Trophoblast cell (in vitro differentiated cells and primary cell): Measurements from ENCODE around the gene PIK3R3.

Experiments
- DNase-seq, 2 donors: peaks; one replicate each; pipeline ENCODE4 v3.0.0-alpha.2; 2016
- H2AFZ ChIP-seq: 2 replicates; pipeline ENCODE4 v1.6.1; 2013; ENCODE audit warnings: low read length, moderate library complexity, mild to moderate bottlenecking; ENCODE audit not compliant: insufficient read depth, poor library complexity
- H2AK5ac ChIP-seq: 2 replicates; pipeline ENCODE4 v1.6.1; 2013; ENCODE audit warnings: mild to moderate bottlenecking, low read length
- H2BK120ac ChIP-seq: 2 replicates; pipeline ENCODE4 v1.6.1; 2013; ENCODE audit warnings: low read length, mild to moderate bottlenecking, moderate library complexity; ENCODE audit not compliant: insufficient read depth, poor library complexity
- H2BK12ac ChIP-seq: 2 replicates; pipeline ENCODE4 v1.6.1; 2013; ENCODE audit warnings: mild to moderate bottlenecking, low read length, moderate library complexity
- H2BK5ac ChIP-seq: 2 replicates; pipeline ENCODE4 v1.6.1; 2013; ENCODE audit warnings: low read length, low read depth, moderate library complexity, mild to moderate bottlenecking; ENCODE audit not compliant: poor library complexity
- H3K14ac ChIP-seq: 2 replicates; pipeline ENCODE4 v1.6.1; 2013; ENCODE audit warnings: mild to moderate bottlenecking, low read length
- H3K18ac ChIP-seq: 2 replicates; pipeline ENCODE4 v1.6.1; 2013; ENCODE audit warnings: mild to moderate bottlenecking, low read length
- H3K23ac ChIP-seq: 2 replicates; pipeline ENCODE4 v1.6.1; 2013; ENCODE audit warnings: low read length
- H3K27ac ChIP-seq: 2 replicates; pipeline ENCODE4 v1.5.1; 2013; ENCODE audit warnings: low read depth, mild to moderate bottlenecking, inconsistent platforms, low read length, moderate library complexity
- H3K27me3 ChIP-seq: 2 replicates; pipeline ENCODE4 v1.6.1; 2013; ENCODE audit warnings: inconsistent platforms, mild to moderate bottlenecking, low read length, moderate library complexity; ENCODE audit not compliant: insufficient read depth
- H3K36me3 ChIP-seq, 2 experiments: 1 replicate in 1 of 2; 2 replicates in 1 of 2; pipeline ENCODE4 v1.6.1; 2013; ENCODE audit warnings: low read length in 2 of 2, mild to moderate bottlenecking in 2 of 2, moderate library complexity in 1 of 2; ENCODE audit not compliant: insufficient read depth in 2 of 2, control insufficient read depth in 1 of 2
- H3K4ac ChIP-seq: 2 replicates; pipeline ENCODE4 v1.6.1; 2013; ENCODE audit warnings: low read depth, mild to moderate bottlenecking, low read length, moderate library complexity
- H3K4me1 ChIP-seq, 2 experiments: 1 replicate in 1 of 2; 2 replicates in 1 of 2; pipeline ENCODE4 v1.6.1; 2013; ENCODE audit warnings: low read length in 2 of 2, mild to moderate bottlenecking in 2 of 2, moderate library complexity in 1 of 2; ENCODE audit not compliant: insufficient read depth in 2 of 2, control insufficient read depth in 1 of 2
- H3K4me2 ChIP-seq: 2 replicates; pipeline ENCODE4 v1.6.1; 2013; ENCODE audit warnings: inconsistent platforms, mild to moderate bottlenecking, low read length, moderate library complexity
- H3K4me3 ChIP-seq: 2 replicates; pipeline ENCODE4 v1.5.1; 2013; ENCODE audit warnings: mild to moderate bottlenecking, low read depth, low read length, inconsistent platforms
- H3K79me1 ChIP-seq: one replicate; pipeline ENCODE4 v1.6.1; 2013; ENCODE audit warnings: low read length
- H3K79me2 ChIP-seq: 2 replicates; pipeline ENCODE4 v1.6.1; 2013; ENCODE audit warnings: low read length, mild to moderate bottlenecking; ENCODE audit not compliant: control insufficient read depth, insufficient read depth, poor library complexity
- H3K9ac ChIP-seq: 2 replicates; pipeline ENCODE4 v1.6.1; 2013; ENCODE audit warnings: mild to moderate bottlenecking, low read length
- H3K9me3 ChIP-seq: 2 replicates; pipeline ENCODE4 v1.6.1; 2013; ENCODE audit warnings: low read depth, mild to moderate bottlenecking, control low read depth, inconsistent platforms, low read length; ENCODE audit not compliant: insufficient read depth
- H4K12ac ChIP-seq: 2 replicates; pipeline ENCODE4 v1.6.1; 2013; ENCODE audit warnings: low read depth, mild to moderate bottlenecking, low read length, moderate library complexity
- H4K8ac ChIP-seq: 2 replicates; pipeline ENCODE4 v1.6.1; 2013; ENCODE audit warnings: low read depth, mild to moderate bottlenecking, low read length, moderate library complexity
- H4K91ac ChIP-seq: one replicate; pipeline ENCODE4 v1.6.1; 2013; ENCODE audit warnings: low read depth, mild to moderate bottlenecking, low read length, moderate library complexity
- WGBS: extraction: QIAGEN DNeasy Blood & Tissue Kit; methylation state at CpG from one replicate; pipeline ENCODE4 v1.1.7; 2013; ENCODE audit warnings: missing lambda C conversion rate; ENCODE audit not compliant: insufficient read length, insufficient coverage; ENCODE audit errors: extremely low coverage; 5-methylcytosine and 5-hydroxymethylcytosine counted together

Gene PIK3R3

GRCh38 chr1:46153228-46153627 is 20.8 kb upstream of the PIK3R3 start:
- Histone ChIP-seq H3K4ac (no peak overlapping the region), H2AK5ac (no peak overlapping the region), H3K4me2 (no peak overlapping the region), H3K14ac (no peak overlapping the region), H3K9me3 (no peaks in the 10 kb centered on the region), H3K79me2 (no peaks in the 10 kb centered on the region), H4K91ac (no peak overlapping the region), H3K79me1 (no peaks in the 10 kb centered on the region), H2BK12ac (no peak overlapping the region), H3K27ac (no peak overlapping the region), H3K18ac (no peak overlapping the region), H3K27me3 (no peaks in the 10 kb centered on the region), H2BK5ac (no peak overlapping the region), H3K9ac (peak overlapping the region; percentile 9), H3K4me3 (no peak overlapping the region), H2BK120ac (no peak overlapping the region), H4K8ac (no peak overlapping the region), H3K23ac (no peak overlapping the region), H4K12ac (no peak overlapping the region), H2AFZ (no peak overlapping the region), H3K4me1 (no peaks in the 10 kb centered on the region), H3K36me3 (no peaks in the 10 kb centered on the region)
- no CpG with 5 or more reads among the region's 1 CpG for WGBS
- no peak for DNase-seq

DNA sequence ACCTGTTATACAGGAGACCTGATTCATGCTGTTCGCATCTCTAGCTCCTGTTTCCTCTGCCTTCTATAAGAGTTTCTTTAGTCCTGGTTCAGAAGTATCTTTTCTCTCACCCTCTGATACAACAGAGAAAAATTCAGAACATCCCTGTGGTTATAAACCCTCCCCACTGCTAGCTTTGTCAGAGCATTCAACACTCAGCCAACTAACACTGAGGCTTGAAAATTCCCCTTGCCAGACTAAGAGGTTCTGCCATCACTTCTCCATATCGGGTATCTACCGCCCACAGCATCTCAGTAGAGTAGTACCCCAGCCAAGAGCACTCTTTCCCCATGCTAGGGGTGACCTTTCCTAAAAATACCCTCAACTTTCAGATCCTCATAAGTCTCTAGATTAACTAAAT is 19.6 kb upstream of the PIK3R3 start:
- Histone ChIP-seq H3K9ac (no peak overlapping the region), H3K79me2 (no peaks in the 10 kb centered on the region), H2AFZ (no peak overlapping the region), H3K14ac (no peak overlapping the region), H3K27me3 (no peaks in the 10 kb centered on the region), H4K12ac (no peak overlapping the region), H3K4me2 (no peak overlapping the region), H3K4me1 (no peaks in the 10 kb centered on the region), H3K36me3 (no peaks in the 10 kb centered on the region), H3K18ac (no peak overlapping the region), H2BK12ac (no peak overlapping the region), H4K91ac (no peak overlapping the region), H3K23ac (no peak overlapping the region), H3K79me1 (no peaks in the 10 kb centered on the region), H4K8ac (no peak overlapping the region), H2AK5ac (no peak overlapping the region), H3K4ac (no peak overlapping the region), H3K9me3 (no peaks in the 10 kb centered on the region), H2BK5ac (no peak overlapping the region), H3K4me3 (no peak overlapping the region), H3K27ac (no peak overlapping the region), H2BK120ac (no peak overlapping the region)
- peak; percentile 13 to 62 for DNase-seq
- WGBS: no CpG with 5 or more reads among the region's 3 CpGs

DNA sequence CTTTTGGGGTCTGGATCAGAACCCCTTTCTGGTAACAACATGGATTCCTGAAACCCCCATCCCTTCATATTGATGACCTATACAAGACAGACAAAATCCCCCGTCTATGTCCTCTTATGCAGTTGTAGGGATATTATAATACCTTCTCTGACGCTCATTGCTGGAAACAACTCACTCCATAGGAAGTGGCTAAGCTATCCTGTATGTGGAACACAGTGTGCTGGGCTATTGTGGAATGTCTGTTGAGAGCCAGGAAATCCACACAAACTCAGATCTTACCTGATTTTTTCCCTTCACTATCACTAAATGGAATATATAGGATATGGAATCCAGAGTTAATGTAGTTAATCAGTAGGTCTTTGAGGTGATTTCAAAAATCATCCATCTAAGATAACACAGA is 17.7 kb upstream of the PIK3R3 start:
- H4K91ac ChIP-seq: no peak overlapping the region
- DNase-seq: no peak
- no peak overlapping the region for H3K27ac ChIP-seq
- no peak overlapping the region for H2AK5ac ChIP-seq
- no peaks in the 10 kb centered on the region for H3K9me3 ChIP-seq
- H3K23ac ChIP-seq: no peak overlapping the region
- H3K4me3 ChIP-seq: no peak overlapping the region
- no peak overlapping the region for H3K4ac ChIP-seq
- H3K36me3 ChIP-seq: no peaks in the 10 kb centered on the region
- no peaks in the 10 kb centered on the region for H3K4me1 ChIP-seq
- H2AFZ ChIP-seq: no peak overlapping the region
- WGBS: no CpG with 5 or more reads among the region's 2 CpGs
- no peaks in the 10 kb centered on the region for H3K27me3 ChIP-seq
- H4K8ac ChIP-seq: no peak overlapping the region
- no peak overlapping the region for H2BK5ac ChIP-seq
- H3K18ac ChIP-seq: no peak overlapping the region
- H3K79me1 ChIP-seq: no peaks in the 10 kb centered on the region
- no peak overlapping the region for H3K4me2 ChIP-seq
- H3K79me2 ChIP-seq: no peaks in the 10 kb centered on the region
- H2BK12ac ChIP-seq: no peak overlapping the region
- H3K9ac ChIP-seq: no peak overlapping the region
- no peak overlapping the region for H3K14ac ChIP-seq
- H2BK120ac ChIP-seq: no peak overlapping the region
- H4K12ac ChIP-seq: no peak overlapping the region

DNA sequence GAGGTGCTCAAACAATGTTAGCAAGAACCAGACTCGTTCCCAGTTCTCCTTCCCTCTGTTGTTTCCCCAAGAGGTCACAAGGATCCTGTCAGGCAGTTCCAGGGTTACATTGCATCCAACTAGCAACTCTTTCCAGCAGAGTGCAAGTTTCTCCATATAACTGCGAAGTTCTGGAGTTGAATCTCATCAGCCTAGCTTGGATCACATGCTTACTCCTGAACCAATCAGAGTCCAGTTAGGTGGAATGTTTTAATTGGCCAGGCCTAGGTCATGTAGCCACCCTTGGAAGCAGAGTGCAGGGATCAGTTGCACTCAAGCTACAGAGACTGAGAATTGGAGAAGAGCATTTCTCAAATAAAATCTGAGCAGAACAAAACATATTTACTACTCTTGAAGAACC is 15.9 kb upstream of the PIK3R3 start:
- Histone ChIP-seq H3K27me3 (no peaks in the 10 kb centered on the region), H2AK5ac (no peak overlapping the region), H3K9me3 (no peaks in the 10 kb centered on the region), H4K91ac (no peak overlapping the region), H3K4me2 (no peak overlapping the region), H2AFZ (no peak overlapping the region), H3K4me1 (no peaks in the 10 kb centered on the region), H3K79me2 (no peaks in the 10 kb centered on the region), H2BK120ac (no peak overlapping the region), H3K79me1 (no peaks in the 10 kb centered on the region), H3K27ac (no peak overlapping the region), H3K36me3 (no peaks in the 10 kb centered on the region), H3K14ac (no peak overlapping the region), H3K23ac (no peak overlapping the region), H2BK12ac (no peak overlapping the region), H3K9ac (no peak overlapping the region), H4K12ac (no peak overlapping the region), H3K4me3 (no peak overlapping the region), H3K4ac (no peak overlapping the region), H4K8ac (no peak overlapping the region), H3K18ac (no peak overlapping the region), H2BK5ac (no peak overlapping the region)
- no CpG with 5 or more reads among the region's 2 CpGs for WGBS
- DNase-seq: no peak
